VCaP (cell line): ENCODE results near the gene ASNSD1.

ENCODE experiments used
- H3K27ac ChIP-seq: fragments of 450-650 bp; 2 replicates; pipeline ENCODE4 v1.5.1; 2017
- CTCF ChIP-seq: fragments of 450-650 bp; conservative IDR thresholded peaks from 2 replicates; pipeline ENCODE4 v1.5.1; 2017; ENCODE audit warnings: mild to moderate bottlenecking, moderate library complexity

ASNSD1 gene

GRCh38 chr2:189624648-189625355 is 36.5 kb upstream of the ASNSD1 start:
- H3K27ac ChIP-seq: no peak overlapping the region
- no peak for TF ChIP-seq CTCF

GRCh38 chr2:189625636-189626035 is 35.6 kb upstream of the ASNSD1 start:
- TF ChIP-seq CTCF: no peak
- H3K27ac ChIP-seq: no peak overlapping the region

GRCh38 chr2:189627789-189628188 is 33.5 kb upstream of the ASNSD1 start:
- no peak overlapping the region for H3K27ac ChIP-seq
- TF ChIP-seq CTCF: no peak

- TF ChIP-seq CTCF: no peak
- H3K27ac ChIP-seq: peak overlapping the region; percentile 32; the same call in 1 of the 2 replicates
These were observed 32.3 kb upstream of the ASNSD1 start for GRCh38 chr2:189628817-189629530.

- peak overlapping the region; percentile 32; the same call in 1 of the 2 replicates for H3K27ac ChIP-seq
- no peak for TF ChIP-seq CTCF
These were observed 31.5 kb upstream of the ASNSD1 start for GRCh38 chr2:189629531-189630453.

GRCh38 chr2:189631849-189632248 is 29.4 kb upstream of the ASNSD1 start:
- no peak overlapping the region for H3K27ac ChIP-seq
- no peak for TF ChIP-seq CTCF

GRCh38 chr2:189633392-189633811 is 27.9 kb upstream of the ASNSD1 start:
- peak; percentile 61 for TF ChIP-seq CTCF
- no peak overlapping the region for H3K27ac ChIP-seq
